ENCODE results near the gene KCNH2. TPM values are rescaled to one million over a fixed set of nuclear protein-coding genes. Genes with fewer than 3 reads are reported as not detected.

KCNH2 gene
- total RNA-seq, 1 donor from 2014 or later, result 2.1 TPM

DNA sequence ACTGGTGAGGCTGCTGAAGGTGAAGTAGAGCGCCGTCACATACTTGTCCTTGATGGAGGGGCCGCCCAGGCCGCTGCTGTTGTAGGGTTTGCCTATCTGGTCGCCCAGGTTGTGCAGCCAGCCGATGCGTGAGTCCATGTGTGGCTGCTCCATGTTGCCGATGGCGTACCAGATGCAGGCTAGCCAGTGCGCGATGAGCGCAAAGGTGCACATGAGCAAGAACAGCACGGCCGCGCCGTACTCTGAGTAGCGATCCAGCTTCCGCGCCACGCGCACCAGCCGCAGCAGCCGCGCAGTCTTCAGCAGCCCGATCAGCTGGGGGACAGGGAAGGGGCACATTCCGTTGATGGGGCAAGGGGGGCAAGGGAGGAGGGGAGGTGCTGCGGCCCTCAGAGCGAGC lies 26.6 kb downstream of the KCNH2 start:
- H3K4me3 ChIP-seq (ENCODE audit: low read depth, low read length), result no peak overlapping the region
- H3K36me3 ChIP-seq (ENCODE audit: control insufficient read depth, insufficient read depth, low read length), result no peaks in the 10 kb centered on the region
- DNase-seq (ENCODE audit: low read depth), result no peak
- H3K27me3 ChIP-seq (ENCODE audit: control insufficient read depth, insufficient read depth, low read length), result peaks cover 48% of the 10 kb centered on the region
- no peak for TF ChIP-seq CTCF (IDR thresholded peaks at IDR 0.05; ENCODE audit: insufficient read depth, low read length, poor library complexity, severe bottlenecking)

GRCh38 chr7:150951181-150951520 lies 27.0 kb downstream of the KCNH2 start:
- H3K36me3 ChIP-seq (ENCODE audit: control insufficient read depth, insufficient read depth, low read length), result no peaks in the 10 kb centered on the region
- TF ChIP-seq CTCF (IDR thresholded peaks at IDR 0.05; ENCODE audit: insufficient read depth, low read length, poor library complexity, severe bottlenecking), result no peak
- H3K27me3 ChIP-seq (ENCODE audit: control insufficient read depth, insufficient read depth, low read length), result peaks cover 48% of the 10 kb centered on the region
- no peak overlapping the region for H3K4me3 ChIP-seq (ENCODE audit: low read depth, low read length)
- DNase-seq (ENCODE audit: low read depth), result no peak

- Histone ChIP-seq H3K4me3 (ENCODE audit: low read depth, low read length) (no peak overlapping the region), H3K27me3 (ENCODE audit: control insufficient read depth, insufficient read depth, low read length) (peaks cover 50% of the 10 kb centered on the region), H3K36me3 (ENCODE audit: control insufficient read depth, insufficient read depth, low read length) (no peaks in the 10 kb centered on the region)
- no peak for DNase-seq (ENCODE audit: low read depth)
- no peak for TF ChIP-seq CTCF (IDR thresholded peaks at IDR 0.05; ENCODE audit: insufficient read depth, low read length, poor library complexity, severe bottlenecking)
Measured at GRCh38 chr7:150950496-150951180, 27.5 kb downstream of the KCNH2 start.

GRCh38 chr7:150949971-150950491 lies 28.1 kb downstream of the KCNH2 start:
- DNase-seq (ENCODE audit: low read depth), result no peak
- no peak overlapping the region for H3K4me3 ChIP-seq (ENCODE audit: low read depth, low read length)
- TF ChIP-seq CTCF (IDR thresholded peaks at IDR 0.05; ENCODE audit: insufficient read depth, low read length, poor library complexity, severe bottlenecking), result no peak

DNA sequence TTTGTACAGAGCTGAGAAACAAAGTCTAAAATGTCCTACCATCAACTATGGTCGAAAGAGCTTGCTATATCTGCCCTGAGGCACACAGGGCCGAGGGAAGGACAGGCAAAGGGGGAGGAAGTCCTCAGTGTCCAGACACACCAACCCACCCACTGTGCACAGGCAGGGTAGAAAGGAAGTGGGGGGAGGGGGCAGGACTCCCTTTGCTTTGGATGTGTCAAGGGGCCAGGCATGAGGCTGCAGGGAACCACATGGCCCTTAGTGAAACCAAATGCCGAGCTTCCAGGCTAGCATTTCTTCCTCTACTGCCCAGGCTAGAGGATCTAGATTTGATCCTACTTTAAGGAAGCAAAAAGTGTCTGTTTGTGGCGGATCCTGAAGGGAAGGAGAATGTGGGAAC lies 28.6 kb downstream of the KCNH2 start:
- peaks cover 48% of the 10 kb centered on the region for H3K27me3 ChIP-seq (ENCODE audit: control insufficient read depth, insufficient read depth, low read length)
- no peak for TF ChIP-seq CTCF (IDR thresholded peaks at IDR 0.05; ENCODE audit: insufficient read depth, low read length, poor library complexity, severe bottlenecking)
- no peak for DNase-seq (ENCODE audit: low read depth)
- no peak overlapping the region for H3K4me3 ChIP-seq (ENCODE audit: low read depth, low read length)
- H3K36me3 ChIP-seq (ENCODE audit: control insufficient read depth, insufficient read depth, low read length), result no peaks in the 10 kb centered on the region

More at GRCh38 chr7:150949971-150950491, 28.1 kb downstream of the KCNH2 start:
- Histone ChIP-seq H3K27me3 (ENCODE audit: control insufficient read depth, insufficient read depth, low read length) (peaks cover 50% of the 10 kb centered on the region), H3K36me3 (ENCODE audit: control insufficient read depth, insufficient read depth, low read length) (no peaks in the 10 kb centered on the region)

- H3K4me3 ChIP-seq (ENCODE audit: low read depth, low read length), result no peak overlapping the region
- H3K36me3 ChIP-seq (ENCODE audit: control insufficient read depth, insufficient read depth, low read length), result no peaks in the 10 kb centered on the region
- DNase-seq (ENCODE audit: low read depth), result no peak
- peaks cover 46% of the 10 kb centered on the region for H3K27me3 ChIP-seq (ENCODE audit: control insufficient read depth, insufficient read depth, low read length)
- no peak for TF ChIP-seq CTCF (IDR thresholded peaks at IDR 0.05; ENCODE audit: insufficient read depth, low read length, poor library complexity, severe bottlenecking)
Measured at GRCh38 chr7:150948791-150949251, 29.3 kb downstream of the KCNH2 start.

Measured in kidney epithelial cell (primary cell).